ENCODE measurements around the gene ZNRF1.
"Not testable (repeated sequence)": the region's sequence is repeated elsewhere in the genome, so short reads cannot be mapped to it uniquely, and the experiment has no call there.

ZNRF1 gene

DNA sequence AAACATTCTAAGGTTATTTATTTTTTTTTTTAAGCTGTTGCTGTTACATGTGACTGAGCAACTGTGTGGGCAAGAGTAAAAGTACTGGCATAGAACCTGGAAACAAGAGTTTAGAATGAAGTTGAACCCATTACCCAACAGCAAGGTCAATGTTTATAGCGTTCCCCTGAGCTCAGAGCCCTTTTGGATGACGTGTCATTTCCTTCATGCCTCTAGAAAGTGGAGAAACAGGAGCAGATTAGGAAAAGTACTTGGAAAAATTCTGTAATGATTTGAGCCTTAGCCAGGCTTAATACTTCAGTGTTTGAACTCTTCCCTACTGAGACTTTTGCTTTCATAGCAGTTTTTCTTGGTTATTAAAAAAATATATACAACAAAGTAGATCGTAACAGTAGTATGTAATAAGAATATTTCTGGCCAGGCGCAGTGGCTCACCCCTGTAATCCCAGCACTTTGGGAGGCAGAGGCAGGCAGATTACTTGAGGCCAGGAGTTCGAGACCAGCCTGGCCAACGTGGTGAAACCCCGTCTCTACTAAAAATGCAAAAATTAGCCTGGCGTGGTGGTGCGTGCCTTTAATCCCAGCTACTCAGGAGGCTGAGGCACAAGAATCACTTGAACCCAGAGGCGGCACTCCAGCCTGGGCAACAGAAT lies 27.5 kb downstream of the ZNRF1 start:
- DNase-seq (ENCODE audit: low read depth in 2 of 2), result not testable (repeated sequence)

GRCh38 chr16:75026892-75027391 lies 28.1 kb downstream of the ZNRF1 start:
- no peak for DNase-seq (ENCODE audit: low read depth in 2 of 2)

DNA sequence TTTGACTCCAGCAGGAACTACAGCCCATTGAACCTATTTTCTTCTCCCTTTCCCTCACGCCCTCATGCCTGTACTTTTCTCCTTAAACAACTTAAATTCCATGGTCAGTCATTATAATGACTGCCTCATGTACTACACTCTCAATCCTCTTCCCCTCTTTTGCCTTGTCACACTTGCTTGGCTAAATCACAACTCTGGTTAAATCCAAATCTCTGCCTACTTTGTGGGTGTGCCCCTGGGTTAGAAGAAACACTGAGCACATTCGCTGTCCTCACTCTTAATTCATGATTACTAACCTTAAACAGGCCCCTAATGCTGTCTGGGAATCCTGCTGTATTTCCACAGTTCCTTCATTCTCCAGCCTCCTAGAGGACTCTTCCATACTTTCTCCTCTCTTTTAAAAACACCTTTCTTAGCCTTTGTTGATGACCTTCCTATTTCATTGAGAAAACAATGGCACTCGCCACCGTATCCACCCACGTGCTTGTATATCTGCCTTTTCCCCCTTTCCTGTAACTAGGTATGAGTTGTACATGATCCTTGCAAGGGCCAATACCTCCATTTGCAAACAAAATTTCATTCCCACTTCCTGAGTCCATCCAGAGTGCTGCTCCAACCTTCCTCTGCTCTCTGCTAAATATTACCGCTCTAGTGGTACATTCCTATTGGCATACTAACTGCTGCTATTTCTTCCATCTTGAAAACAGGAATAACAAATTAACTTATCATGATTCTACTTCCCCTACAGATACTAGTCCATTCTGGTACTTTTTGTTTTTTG lies 28.9 kb downstream of the ZNRF1 start:
- DNase-seq (ENCODE audit: low read depth in 2 of 2), result no peak

GRCh38 chr16:75028544-75029135 lies 29.8 kb downstream of the ZNRF1 start:
- no peak for DNase-seq (ENCODE audit: low read depth in 2 of 2)

DNA sequence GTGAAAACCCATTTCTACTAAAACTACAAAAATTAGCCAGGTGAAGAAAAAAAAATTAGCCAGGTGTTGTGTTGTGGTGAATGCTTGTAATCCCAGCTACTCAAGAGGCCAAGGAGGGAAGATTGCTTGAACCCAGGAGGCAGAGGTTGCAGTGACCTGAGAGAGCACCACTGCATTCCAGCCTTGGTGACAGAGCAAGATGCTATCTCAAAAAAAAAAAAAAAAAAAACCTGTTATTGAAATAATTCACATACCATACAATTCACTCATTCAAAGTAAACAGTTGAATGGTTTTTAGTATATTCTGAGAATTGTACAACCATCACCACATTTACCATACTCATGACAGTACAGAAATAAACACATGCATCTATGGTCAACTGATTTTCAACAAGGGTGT lies 31.0 kb downstream of the ZNRF1 start:
- no peak for DNase-seq (ENCODE audit: low read depth in 2 of 2)

- DNase-seq (ENCODE audit: low read depth in 2 of 2), result no peak
Observed at GRCh38 chr16:75032655-75033054, 33.8 kb downstream of the ZNRF1 start.

DNA sequence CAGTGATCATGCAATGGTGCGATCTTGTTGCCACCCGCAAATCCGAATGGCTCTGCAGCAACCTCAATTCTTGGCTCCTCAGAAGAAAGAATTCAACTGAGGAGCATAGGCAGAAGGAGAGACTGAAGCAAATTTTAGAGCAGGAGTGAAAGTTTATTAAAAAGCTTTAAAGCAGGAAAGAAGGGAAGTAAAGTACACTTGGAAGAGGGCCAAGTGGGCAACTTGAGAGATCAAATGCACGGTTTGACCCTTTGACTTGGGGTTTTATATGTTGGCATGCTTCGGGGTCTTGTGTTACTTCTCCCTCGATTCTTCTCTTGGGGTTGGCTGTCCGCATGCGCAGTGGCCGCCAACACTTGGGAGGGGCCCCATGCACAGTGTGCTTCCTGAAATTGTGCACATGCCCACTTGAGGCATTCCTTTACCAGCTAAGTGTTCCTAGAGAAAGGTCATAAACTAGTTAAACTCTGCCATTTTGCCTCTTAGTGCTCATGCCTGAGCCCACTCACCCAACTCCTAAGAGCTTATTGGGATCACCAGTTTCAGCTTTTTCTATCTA lies 36.7 kb downstream of the ZNRF1 start:
- no peak for DNase-seq (ENCODE audit: low read depth in 2 of 2)

GRCh38 chr16:75038036-75038858 lies 39.4 kb downstream of the ZNRF1 start:
- no peak for DNase-seq (ENCODE audit: low read depth in 2 of 2)

DNA sequence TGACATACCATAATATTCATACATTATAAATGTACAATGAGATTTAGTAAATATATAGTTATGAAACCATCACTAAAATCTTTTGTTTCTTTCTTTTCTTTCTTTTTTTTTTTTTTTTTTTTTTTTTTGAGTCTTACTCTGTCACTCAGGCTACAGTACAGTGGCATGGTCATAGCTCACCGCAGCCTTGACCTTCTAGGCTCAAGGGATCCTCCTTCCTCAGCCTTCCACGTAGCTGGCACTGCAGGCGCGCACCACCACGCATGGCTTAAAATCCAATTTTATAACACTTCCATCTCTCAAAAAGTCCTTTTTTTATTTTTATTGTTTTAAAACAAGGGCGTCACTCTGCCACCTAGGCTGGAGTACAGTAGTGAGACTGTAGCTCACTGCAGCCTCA lies 41.1 kb downstream of the ZNRF1 start:
- DNase-seq (ENCODE audit: low read depth in 2 of 2), result no peak

DNA sequence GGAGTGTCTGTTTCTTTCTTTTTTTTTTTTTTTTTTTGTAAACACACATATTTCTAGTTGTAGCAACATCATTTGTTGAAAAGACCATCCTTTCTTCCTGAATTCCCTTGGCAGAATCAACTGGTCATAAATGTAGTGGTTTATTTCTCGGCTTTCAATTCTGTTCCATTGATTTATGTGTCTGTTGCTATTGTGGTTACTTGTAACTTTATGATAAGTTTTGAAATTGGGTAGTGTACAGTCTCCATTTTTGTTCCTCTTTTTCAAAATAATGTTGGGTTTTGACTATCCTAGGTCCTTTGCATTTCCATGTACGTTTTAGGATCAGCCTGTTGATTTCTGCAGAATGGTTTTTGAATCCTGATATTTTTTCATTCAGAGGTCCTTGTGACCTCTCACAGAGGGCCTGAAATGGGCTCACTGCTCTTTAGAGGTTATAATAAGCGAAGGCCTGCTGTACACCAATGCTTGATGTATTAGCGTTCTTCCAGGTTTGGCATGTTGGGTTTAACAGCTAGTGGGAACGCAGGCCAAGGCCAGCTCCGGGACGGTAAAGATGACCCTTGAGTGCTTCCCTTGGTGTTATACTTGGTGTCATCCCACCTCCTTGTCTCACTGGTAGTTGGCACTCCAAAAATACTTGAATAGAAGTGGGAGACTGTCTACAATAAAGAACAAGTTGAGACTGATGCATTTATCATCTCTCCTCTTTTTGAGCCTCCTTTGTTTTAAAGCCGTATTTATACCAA lies 43.8 kb downstream of the ZNRF1 start:
- no peak for DNase-seq (ENCODE audit: low read depth in 2 of 2)

DNA sequence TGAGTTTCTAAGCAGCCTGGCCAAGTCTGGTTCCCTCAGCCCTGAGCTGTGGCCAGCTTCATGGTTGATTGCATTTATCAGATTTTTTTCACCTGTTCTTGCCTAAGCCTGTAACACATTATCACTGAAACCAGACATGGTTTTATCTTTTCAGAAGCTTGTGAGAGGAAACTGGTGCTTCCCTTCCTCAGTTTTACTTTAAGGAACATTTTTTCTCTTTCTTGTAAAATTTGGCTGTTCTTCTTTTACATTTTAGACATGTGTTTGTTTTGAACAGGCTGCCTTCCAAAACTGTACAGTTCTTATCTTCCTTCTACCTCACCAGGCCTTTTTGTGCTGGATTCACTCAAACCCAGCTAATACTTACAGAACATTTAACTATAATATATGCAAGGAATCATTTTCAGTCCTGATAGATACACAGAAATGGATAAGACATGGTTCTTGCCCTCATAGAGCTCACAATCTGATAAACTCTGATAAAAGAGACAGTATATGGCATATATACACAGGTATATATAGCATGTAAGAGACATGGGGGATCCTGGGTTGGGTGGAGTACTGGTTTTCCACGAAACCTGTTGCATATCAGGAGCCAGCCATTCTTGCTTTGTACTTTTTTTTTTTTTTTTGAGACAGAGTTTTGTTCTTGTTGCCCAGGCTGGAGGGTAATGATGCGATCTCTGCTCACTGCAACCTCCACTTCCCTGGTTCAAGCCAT lies 44.5 kb downstream of the ZNRF1 start:
- no peak for DNase-seq (ENCODE audit: low read depth in 2 of 2)

DNA sequence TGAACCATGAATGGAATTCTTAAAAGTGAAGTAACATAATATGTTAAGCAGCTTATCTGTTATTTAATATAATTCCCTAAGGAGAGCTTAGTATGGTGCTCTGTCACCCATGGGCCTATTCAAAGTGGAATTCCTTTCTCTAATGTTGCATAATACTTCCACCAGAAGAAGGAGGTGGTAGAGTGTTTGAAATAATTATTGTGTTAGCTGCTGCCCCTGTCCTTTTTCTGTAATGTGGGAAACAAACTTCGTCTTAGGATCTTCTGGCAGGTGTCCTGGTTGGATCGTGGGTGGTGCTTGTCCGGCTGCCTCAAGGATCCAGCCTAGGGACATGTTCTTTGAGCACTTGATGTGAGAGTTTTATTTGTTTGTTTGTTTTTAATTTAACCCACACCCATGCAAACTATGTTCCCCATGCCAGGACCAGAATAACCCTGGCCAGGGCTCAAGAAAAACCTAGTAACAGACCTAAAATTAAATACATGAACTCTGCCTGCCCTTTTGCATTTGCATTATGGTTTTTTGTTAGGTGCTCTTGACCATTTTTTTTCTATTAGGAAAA lies 46.1 kb downstream of the ZNRF1 start:
- DNase-seq (ENCODE audit: low read depth in 2 of 2), result no peak

DNA sequence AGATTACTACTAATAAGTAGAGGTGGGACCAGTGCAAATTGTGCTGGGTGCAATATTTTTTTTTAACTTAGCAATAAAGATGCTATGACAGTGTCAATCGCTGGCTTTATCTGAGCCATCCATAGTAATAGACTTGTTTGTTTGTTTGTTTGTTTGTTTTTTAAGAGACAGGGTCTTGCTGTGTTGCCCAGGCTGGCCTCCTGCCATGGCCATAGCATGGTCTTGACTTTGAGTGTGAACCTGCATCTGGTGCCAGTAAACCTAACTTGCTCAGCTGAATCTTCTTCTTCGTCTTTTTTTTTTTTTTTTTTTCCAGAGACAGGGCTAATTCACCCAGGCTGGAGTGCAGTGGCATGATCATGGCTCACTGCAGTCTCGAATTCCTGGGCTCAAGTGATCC lies 46.6 kb downstream of the ZNRF1 start:
- DNase-seq (ENCODE audit: low read depth in 2 of 2), result no peak

DNA sequence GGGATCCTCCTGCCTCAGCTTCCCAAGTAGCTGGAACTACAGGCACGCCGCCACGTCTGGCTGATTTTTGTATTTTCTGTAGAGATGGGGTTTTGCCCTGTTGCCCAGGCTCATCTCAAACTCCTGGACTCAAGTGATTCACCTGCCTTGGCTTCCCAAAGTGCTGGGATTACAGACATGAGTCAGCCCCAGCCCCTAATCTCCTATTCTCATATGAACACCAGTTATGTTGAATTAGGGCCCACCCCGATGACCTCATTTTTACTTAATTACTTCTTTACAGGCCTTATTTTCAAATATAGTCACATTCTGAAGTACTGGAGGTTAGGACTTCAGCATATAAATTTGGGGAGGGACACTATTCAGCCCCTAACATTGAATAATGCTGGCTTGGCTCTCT lies 49.2 kb downstream of the ZNRF1 start:
- no peak for DNase-seq (ENCODE audit: low read depth in 2 of 2)

DNA sequence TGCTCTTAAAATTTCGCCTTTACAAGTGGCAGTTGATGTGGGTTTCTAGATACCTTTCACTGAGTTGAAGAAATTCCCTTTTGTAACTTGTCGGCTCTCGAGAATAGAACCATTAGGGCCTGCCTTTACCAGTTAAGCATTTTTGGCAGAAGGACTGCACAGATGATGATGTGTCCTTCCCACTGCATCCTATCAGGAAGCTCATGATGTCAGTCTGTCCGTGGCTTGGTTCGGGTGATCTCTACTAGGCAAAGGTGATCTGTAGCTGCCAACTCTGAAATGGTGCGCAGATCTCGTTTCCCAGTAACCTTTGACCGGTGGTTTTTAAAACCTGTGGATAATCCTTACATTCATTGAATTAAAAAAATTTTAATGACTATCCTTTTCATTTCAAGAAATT lies 49.7 kb downstream of the ZNRF1 start:
- DNase-seq (ENCODE audit: low read depth in 2 of 2), result no peak

GRCh38 chr16:75052481-75053202 lies 53.8 kb downstream of the ZNRF1 start:
- DNase-seq (ENCODE audit: low read depth in 2 of 2), result no peak

GRCh38 chr16:75053791-75054555 lies 55.1 kb downstream of the ZNRF1 start:
- no peak for DNase-seq (ENCODE audit: low read depth in 2 of 2)

- no peak for DNase-seq (ENCODE audit: low read depth in 2 of 2)
Observed at GRCh38 chr16:75054556-75054947, 55.7 kb downstream of the ZNRF1 start.

GRCh38 chr16:75058806-75059205 lies 60.0 kb downstream of the ZNRF1 start:
- no peak for DNase-seq (ENCODE audit: low read depth in 2 of 2)
